22Rv1 (cell line): ENCODE data around the gene CARD14.
"Not testable (repeated sequence)": the region's sequence is repeated elsewhere in the genome, so short reads cannot be mapped to it uniquely, and the experiment has no call there.

Source experiments
- H3K27ac ChIP-seq: fragments of 450-650 bp; 2 replicates; pipeline ENCODE4 v1.5.1; 2017
- ZFX ChIP-seq: fragments of 450-650 bp; IDR thresholded peaks from 2 replicates; pipeline ENCODE4 v1.6.1; 2017; ENCODE audit warnings: antibody characterized with exemption, borderline replicate concordance
- TF ChIP-seq, protein P1 (sequence below): fragments of 450-650 bp; IDR thresholded peaks from 2 replicates; pipeline ENCODE4 v1.5.1; 2017; ENCODE audit warnings: mild to moderate bottlenecking

CARD14 gene

DNA sequence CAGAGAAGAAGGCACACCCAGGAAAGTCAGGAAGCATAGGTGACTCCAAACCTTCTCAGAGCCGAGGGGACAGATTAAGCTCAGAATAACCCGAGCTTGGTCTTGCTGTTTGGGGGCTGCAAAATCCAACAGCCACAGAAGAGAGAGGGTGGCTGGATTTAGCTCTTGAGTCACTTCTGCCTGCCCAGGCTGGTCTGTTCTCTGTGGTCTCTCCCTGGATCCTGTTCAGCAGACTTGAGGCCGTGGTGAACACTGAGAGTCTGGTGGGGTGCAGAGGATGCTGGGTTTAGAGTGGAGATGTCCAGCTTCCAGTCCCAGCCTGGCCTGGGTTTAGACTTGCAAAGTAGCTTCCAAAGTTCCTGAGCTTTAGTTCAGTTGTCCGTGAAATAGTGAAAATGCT is 59.2 kb downstream of the CARD14 start:
- no peak for TF ChIP-seq ZFX
- TF ChIP-seq, protein P1, sequence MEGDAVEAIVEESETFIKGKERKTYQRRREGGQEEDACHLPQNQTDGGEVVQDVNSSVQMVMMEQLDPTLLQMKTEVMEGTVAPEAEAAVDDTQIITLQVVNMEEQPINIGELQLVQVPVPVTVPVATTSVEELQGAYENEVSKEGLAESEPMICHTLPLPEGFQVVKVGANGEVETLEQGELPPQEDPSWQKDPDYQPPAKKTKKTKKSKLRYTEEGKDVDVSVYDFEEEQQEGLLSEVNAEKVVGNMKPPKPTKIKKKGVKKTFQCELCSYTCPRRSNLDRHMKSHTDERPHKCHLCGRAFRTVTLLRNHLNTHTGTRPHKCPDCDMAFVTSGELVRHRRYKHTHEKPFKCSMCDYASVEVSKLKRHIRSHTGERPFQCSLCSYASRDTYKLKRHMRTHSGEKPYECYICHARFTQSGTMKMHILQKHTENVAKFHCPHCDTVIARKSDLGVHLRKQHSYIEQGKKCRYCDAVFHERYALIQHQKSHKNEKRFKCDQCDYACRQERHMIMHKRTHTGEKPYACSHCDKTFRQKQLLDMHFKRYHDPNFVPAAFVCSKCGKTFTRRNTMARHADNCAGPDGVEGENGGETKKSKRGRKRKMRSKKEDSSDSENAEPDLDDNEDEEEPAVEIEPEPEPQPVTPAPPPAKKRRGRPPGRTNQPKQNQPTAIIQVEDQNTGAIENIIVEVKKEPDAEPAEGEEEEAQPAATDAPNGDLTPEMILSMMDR = no peak
- H3K27ac ChIP-seq = no peak overlapping the region

GRCh38 chr17:80232438-80232837 is 62.6 kb downstream of the CARD14 start:
- TF ChIP-seq, protein P1 = no peak
- TF ChIP-seq ZFX = no peak
- H3K27ac ChIP-seq = no peak overlapping the region

GRCh38 chr17:80233202-80233601 is 63.4 kb downstream of the CARD14 start:
- H3K27ac ChIP-seq = no peak overlapping the region
- TF ChIP-seq, protein P1 = no peak
- TF ChIP-seq ZFX = no peak

- TF ChIP-seq, protein P1 = no peak
- no peak for TF ChIP-seq ZFX
- no peak overlapping the region for H3K27ac ChIP-seq
These were observed 67.1 kb downstream of the CARD14 start for GRCh38 chr17:80236911-80237310.

DNA sequence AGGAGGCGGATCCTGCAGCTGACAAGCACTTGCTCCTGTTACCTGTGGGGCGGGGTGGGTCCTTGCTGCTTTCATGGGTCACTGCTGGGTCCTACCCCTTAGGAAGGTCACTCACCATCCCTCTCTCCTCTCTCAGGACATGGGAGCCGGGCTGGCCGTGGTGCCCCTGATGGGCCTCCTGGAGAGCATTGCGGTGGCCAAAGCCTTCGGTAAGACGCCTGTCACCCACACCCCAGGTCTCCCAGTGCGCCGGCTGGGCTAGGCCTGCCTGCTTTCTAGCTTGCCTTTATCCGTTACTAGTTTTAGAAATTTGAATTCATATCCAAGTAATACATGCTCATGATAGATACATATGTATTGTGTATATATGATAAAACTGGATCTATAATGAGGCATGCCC is 67.6 kb downstream of the CARD14 start:
- no peak overlapping the region for H3K27ac ChIP-seq
- TF ChIP-seq ZFX = no peak
- TF ChIP-seq, protein P1 = no peak

GRCh38 chr17:80242505-80242904 is 72.7 kb downstream of the CARD14 start:
- no peak overlapping the region for H3K27ac ChIP-seq
- no peak for TF ChIP-seq ZFX
- TF ChIP-seq, protein P1 = no peak

GRCh38 chr17:80243526-80244433 is 74.0 kb downstream of the CARD14 start:
- no peak overlapping the region for H3K27ac ChIP-seq
- no peak for TF ChIP-seq ZFX
- TF ChIP-seq, protein P1 = no peak

DNA sequence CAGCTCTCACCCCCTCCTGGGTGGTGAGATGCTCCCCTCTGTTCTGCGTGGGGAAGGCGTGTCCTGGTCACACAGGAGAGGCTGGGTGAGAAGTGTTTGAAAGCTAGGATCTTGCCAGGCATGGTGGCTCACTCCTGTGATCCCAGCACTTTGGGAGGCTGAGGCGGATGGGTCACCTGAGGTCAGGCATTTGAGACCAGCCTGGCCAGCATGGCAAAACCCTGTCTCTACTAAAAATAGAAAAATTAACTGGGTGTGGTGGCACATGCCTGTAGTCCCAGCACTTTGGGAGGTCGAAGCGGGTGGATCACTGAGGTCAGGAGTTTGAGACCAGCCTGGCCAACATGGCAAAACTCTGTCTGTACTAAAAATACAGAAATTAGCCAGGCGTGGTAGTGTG is 74.6 kb downstream of the CARD14 start:
- H3K27ac ChIP-seq = not testable (repeated sequence)
